H9 (cell line): Measurements from ENCODE around the gene MYCN. TPM values are rescaled to one million over a fixed set of nuclear protein-coding genes. Genes with fewer than 3 reads are reported as not detected.

ENCODE experiments used
- DNase-seq: peaks from one replicate; pipeline ENCODE4 v3.0.0-alpha.2; 2017
- H2AFZ ChIP-seq: one replicate; pipeline ENCODE4 v1.6.1; 2013; ENCODE audit warnings: mild to moderate bottlenecking, low read length, control low read depth, moderate library complexity
- H2AK5ac ChIP-seq: 2 replicates; pipeline ENCODE4 v1.6.1; 2013; ENCODE audit warnings: low read length, control low read depth, mixed read lengths; ENCODE audit not compliant: insufficient read length
- H2BK120ac ChIP-seq: one replicate; pipeline ENCODE4 v1.6.1; 2013; ENCODE audit warnings: low read depth, mild to moderate bottlenecking, low read length, control low read depth, inconsistent platforms; ENCODE audit not compliant: poor library complexity, severe bottlenecking
- H2BK12ac ChIP-seq: 2 replicates; pipeline ENCODE4 v1.6.1; 2013; ENCODE audit warnings: low read length, control low read depth, mixed read lengths, low read depth; ENCODE audit not compliant: insufficient read length
- H2BK15ac ChIP-seq: 2 replicates; pipeline ENCODE4 v1.6.1; 2013; ENCODE audit warnings: low read depth, low read length, control low read depth
- H2BK20ac ChIP-seq: one replicate; pipeline ENCODE4 v1.6.1; 2013; ENCODE audit warnings: low read depth, mild to moderate bottlenecking, low read length, control low read depth, inconsistent platforms; ENCODE audit not compliant: poor library complexity, severe bottlenecking
- H2BK5ac ChIP-seq: 2 replicates; pipeline ENCODE4 v1.6.1; 2013; ENCODE audit warnings: low read length, control low read depth, mixed read lengths; ENCODE audit not compliant: insufficient read length
- H3K14ac ChIP-seq: 2 replicates; pipeline ENCODE4 v1.6.1; 2013; ENCODE audit warnings: low read length, control low read depth; ENCODE audit not compliant: insufficient read depth
- H3K18ac ChIP-seq: 2 replicates; pipeline ENCODE4 v1.6.1; 2013; ENCODE audit warnings: low read depth, mild to moderate bottlenecking, mixed read lengths, low read length, control low read depth; ENCODE audit not compliant: insufficient read length
- H3K23ac ChIP-seq: 2 replicates; pipeline ENCODE4 v1.6.1; 2013; ENCODE audit warnings: low read length, control low read depth, mixed read lengths, low read depth; ENCODE audit not compliant: insufficient read length
- H3K23me2 ChIP-seq: 2 replicates; pipeline ENCODE4 v1.6.1; 2013; ENCODE audit warnings: low read depth, mild to moderate bottlenecking, mixed read lengths, low read length, control low read depth; ENCODE audit not compliant: insufficient read length, poor library complexity, severe bottlenecking
- H3K27ac ChIP-seq: 2 replicates; pipeline ENCODE4 v1.5.1; 2013; ENCODE audit warnings: low read length, control low read depth, mixed read lengths, low read depth; ENCODE audit not compliant: insufficient read length
- H3K27me3 ChIP-seq: 2 replicates; pipeline ENCODE4 v1.6.1; 2013; ENCODE audit warnings: low read length, control low read depth, inconsistent platforms; ENCODE audit not compliant: insufficient read depth
- H3K4ac ChIP-seq: 2 replicates; pipeline ENCODE4 v1.6.1; 2013; ENCODE audit warnings: low read depth, mild to moderate bottlenecking, control low read depth, inconsistent platforms, low read length, moderate library complexity
- H3K4me1 ChIP-seq: 2 replicates; pipeline ENCODE4 v1.6.1; 2013; ENCODE audit warnings: low read length, control low read depth, inconsistent platforms; ENCODE audit not compliant: insufficient read depth
- H3K4me2 ChIP-seq: 2 replicates; pipeline ENCODE4 v1.6.1; 2013; ENCODE audit warnings: low read length, control low read depth, mixed read lengths; ENCODE audit not compliant: insufficient read length, insufficient read depth
- H3K56ac ChIP-seq: 2 replicates; pipeline ENCODE4 v1.6.1; 2013; ENCODE audit warnings: low read depth, mild to moderate bottlenecking, mixed read lengths, low read length, control low read depth; ENCODE audit not compliant: insufficient read length
- H3K79me1 ChIP-seq: 2 replicates; pipeline ENCODE4 v1.6.1; 2013; ENCODE audit warnings: low read depth, mild to moderate bottlenecking, moderate library complexity, low read length, control low read depth, inconsistent platforms; ENCODE audit not compliant: insufficient read depth, poor library complexity, severe bottlenecking
- H3K79me2 ChIP-seq: 2 replicates; pipeline ENCODE4 v1.6.1; 2013; ENCODE audit warnings: low read length, control low read depth, inconsistent platforms; ENCODE audit not compliant: insufficient read depth
- H3K9ac ChIP-seq: 2 replicates; pipeline ENCODE4 v1.6.1; 2013; ENCODE audit warnings: low read length, control low read depth, mixed read lengths; ENCODE audit not compliant: insufficient read length; ENCODE audit errors: extremely low read depth
- H3K9me3 ChIP-seq: one replicate; pipeline ENCODE4 v1.6.1; 2013; ENCODE audit warnings: low read depth, low read length, inconsistent platforms; ENCODE audit not compliant: control insufficient read depth
- H3T11ph ChIP-seq: one replicate; pipeline ENCODE4 v1.6.1; 2013; ENCODE audit warnings: mild to moderate bottlenecking, low read length, control low read depth, inconsistent platforms
- H4K20me1 ChIP-seq: one replicate; pipeline ENCODE4 v1.6.1; 2013; ENCODE audit not compliant: control insufficient read depth, insufficient read length, insufficient read depth
- H4K5ac ChIP-seq: 2 replicates; pipeline ENCODE4 v1.6.1; 2013; ENCODE audit warnings: low read depth, mild to moderate bottlenecking, mixed read lengths, low read length, control low read depth; ENCODE audit not compliant: insufficient read length
- H4K8ac ChIP-seq: replicated peaks from 2 replicates; pipeline ENCODE4 v1.6.1; 2013; ENCODE audit warnings: low read length, control low read depth, mixed read lengths, low read depth; ENCODE audit not compliant: insufficient read length
- H4K91ac ChIP-seq: 2 replicates; pipeline ENCODE4 v1.6.1; 2013; ENCODE audit warnings: low read depth, mild to moderate bottlenecking, moderate library complexity, mixed read lengths, low read length, control low read depth; ENCODE audit not compliant: insufficient read length
- H3K27ac Mint-ChIP-seq, 3 experiments: 2 replicates in 2 of 3; 3 replicates in 1 of 3; pipeline ENCODE4 v1.8.0; 2020 to 2021; ENCODE audit warnings: mixed read lengths in 3 of 3, mild to moderate bottlenecking in 1 of 3, moderate library complexity in 1 of 3
- H3K27me3 Mint-ChIP-seq: 2 replicates; pipeline ENCODE4 v1.8.0; 2021; ENCODE audit warnings: low read depth, mild to moderate bottlenecking, moderate library complexity, mixed read lengths
- H3K36me3 Mint-ChIP-seq, 3 experiments: 2 replicates in 2 of 3; 3 replicates in 1 of 3; pipeline ENCODE4 v1.8.0; 2020 to 2021; ENCODE audit warnings: low read depth in 3 of 3, mixed read lengths in 3 of 3; ENCODE audit not compliant: insufficient read depth in 1 of 3
- H3K4me1 Mint-ChIP-seq, 2 experiments: 2 replicates each; pipeline ENCODE4 v1.8.0; 2020; ENCODE audit warnings: mixed read lengths in 2 of 2
- H3K4me3 Mint-ChIP-seq, 2 experiments: 2 replicates in 1 of 2; 3 replicates in 1 of 2; pipeline ENCODE4 v1.8.0; 2020 to 2021; ENCODE audit warnings: mild to moderate bottlenecking in 2 of 2, mixed read lengths in 2 of 2, moderate library complexity in 1 of 2
- H3K9me3 Mint-ChIP-seq, 2 experiments: 2 replicates in 1 of 2; 3 replicates in 1 of 2; pipeline ENCODE4 v1.8.0; 2020; ENCODE audit warnings: mild to moderate bottlenecking in 2 of 2, mixed read lengths in 2 of 2, moderate library complexity in 1 of 2
- WGBS: extraction: QIAGEN DNeasy Blood & Tissue Kit; methylation state at CpG from one replicate; pipeline ENCODE4 v1.1.7; 2013; ENCODE audit warnings: missing lambda C conversion rate, low lambda C conversion rate, mixed read lengths; ENCODE audit not compliant: insufficient read length; ENCODE audit errors: extremely low coverage; 5-methylcytosine and 5-hydroxymethylcytosine counted together
- total RNA-seq: library from RNA; stranded (reverse); gene quantifications from 2 replicates; pipeline ENCODE4 v1.2.1, GENCODE V29; 2021
- TF ChIP-seq, protein P1 (sequence below): fragments of 200-600 bp; sonication (generic); conservative IDR thresholded peaks from 3 replicates; pipeline ENCODE4 v1.8.0; 2021; ENCODE audit warnings: antibody characterized with exemption, mild to moderate bottlenecking

MYCN gene
- total RNA-seq, 1 experiment from 2014 or later: 100.0 TPM

DNA sequence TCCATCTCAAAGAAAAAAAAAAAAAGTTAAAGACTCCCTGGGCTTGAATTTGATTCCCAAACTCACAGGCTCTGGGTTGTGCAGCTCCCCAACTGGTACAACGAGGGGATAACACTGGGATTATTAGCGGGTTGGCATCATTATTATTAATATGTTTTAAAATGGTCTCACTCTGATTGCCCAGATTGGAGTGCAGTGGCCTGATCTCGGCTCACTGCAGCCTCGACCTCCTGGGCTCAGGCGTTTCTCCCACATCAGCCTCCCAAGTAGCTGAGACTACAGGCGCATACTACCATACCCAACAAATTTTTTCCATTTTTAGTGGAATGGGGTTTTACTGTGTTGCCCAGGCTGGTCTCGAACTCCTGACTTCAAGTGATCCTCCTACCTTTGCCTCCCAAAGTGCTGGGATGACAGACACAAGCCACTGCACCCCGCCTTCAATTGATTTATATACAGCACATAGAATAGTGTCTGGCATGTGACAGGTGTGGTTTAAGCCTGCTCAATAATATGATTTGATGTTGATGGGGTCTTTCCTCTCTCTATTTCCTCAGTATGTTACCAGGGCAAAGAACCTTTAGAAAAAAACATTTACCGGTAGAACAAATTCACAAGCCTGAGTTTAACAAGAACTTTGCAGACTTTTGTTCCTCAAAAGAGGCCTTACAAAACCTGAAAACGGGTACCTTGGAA is 12.2 kb downstream of the MYCN start:
- Histone ChIP-seq H3K79me2 (no peaks in the 10 kb centered on the region), H4K8ac (no peak overlapping the region), H3K4ac (no peak overlapping the region), H2BK12ac (no peak overlapping the region), H3K9ac (no peak overlapping the region), H4K20me1 (no peaks in the 10 kb centered on the region), H3K23me2 (no peaks in the 10 kb centered on the region), H3T11ph (no peak overlapping the region), H3K23ac (no peak overlapping the region), H3K27ac (no peak overlapping the region), H3K9me3 (no peaks in the 10 kb centered on the region), H2BK20ac (no peak overlapping the region), H3K18ac (no peak overlapping the region), H3K14ac (no peak overlapping the region), H2AK5ac (no peak overlapping the region), H3K56ac (no peak overlapping the region), H2BK15ac (no peak overlapping the region), H4K91ac (no peak overlapping the region), H3K4me1 (peaks cover 4% of the 10 kb centered on the region; the same call in 1 of the 2 replicates), H2BK5ac (no peak overlapping the region), H3K79me1 (no peaks in the 10 kb centered on the region), H3K4me2 (no peak overlapping the region), H2AFZ (no peak overlapping the region), H3K27me3 (no peaks in the 10 kb centered on the region), H2BK120ac (no peak overlapping the region), H4K5ac (no peak overlapping the region)
- WGBS: no CpG with 5 or more reads among the region's 10 CpGs
- H3K27ac Mint-ChIP-seq: no peak overlapping the region
- H3K27me3 Mint-ChIP-seq: no peaks in the 10 kb centered on the region
- no peaks in the 10 kb centered on the region for H3K9me3 Mint-ChIP-seq
- TF ChIP-seq, protein P1, sequence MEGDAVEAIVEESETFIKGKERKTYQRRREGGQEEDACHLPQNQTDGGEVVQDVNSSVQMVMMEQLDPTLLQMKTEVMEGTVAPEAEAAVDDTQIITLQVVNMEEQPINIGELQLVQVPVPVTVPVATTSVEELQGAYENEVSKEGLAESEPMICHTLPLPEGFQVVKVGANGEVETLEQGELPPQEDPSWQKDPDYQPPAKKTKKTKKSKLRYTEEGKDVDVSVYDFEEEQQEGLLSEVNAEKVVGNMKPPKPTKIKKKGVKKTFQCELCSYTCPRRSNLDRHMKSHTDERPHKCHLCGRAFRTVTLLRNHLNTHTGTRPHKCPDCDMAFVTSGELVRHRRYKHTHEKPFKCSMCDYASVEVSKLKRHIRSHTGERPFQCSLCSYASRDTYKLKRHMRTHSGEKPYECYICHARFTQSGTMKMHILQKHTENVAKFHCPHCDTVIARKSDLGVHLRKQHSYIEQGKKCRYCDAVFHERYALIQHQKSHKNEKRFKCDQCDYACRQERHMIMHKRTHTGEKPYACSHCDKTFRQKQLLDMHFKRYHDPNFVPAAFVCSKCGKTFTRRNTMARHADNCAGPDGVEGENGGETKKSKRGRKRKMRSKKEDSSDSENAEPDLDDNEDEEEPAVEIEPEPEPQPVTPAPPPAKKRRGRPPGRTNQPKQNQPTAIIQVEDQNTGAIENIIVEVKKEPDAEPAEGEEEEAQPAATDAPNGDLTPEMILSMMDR: no peak
- no peak overlapping the region for H3K4me3 Mint-ChIP-seq
- DNase-seq: no peak
- H3K4me1 Mint-ChIP-seq: peaks cover 44 to 50% of the 10 kb centered on the region in 2 experiments
- peaks cover 0 to 10% (median 10%) of the 10 kb centered on the region in 3 experiments; a peak in 5 of 7 replicates for H3K36me3 Mint-ChIP-seq
